Calu3 (cell line): ENCODE measurements around the gene TMEM44. TPM values are rescaled to one million over a fixed set of nuclear protein-coding genes. Genes with fewer than 3 reads are reported as not detected.
"Not testable (repeated sequence)": the region's sequence is repeated elsewhere in the genome, so short reads cannot be mapped to it uniquely, and the experiment has no call there.

Experiments used
- BruUV-seq: library from RNA; stranded (reverse); fragments of 400-500 nt; replicated peaks from 2 replicates; lab custom pipeline; 2021; lab: Mats Ljungman, UMichigan
- CTCF ChIA-PET: fragments of 300-600 bp; sonication (Branson Sonifier 250); formaldehyde crosslinking; loops from one replicate; lab custom pipeline; 2022; ENCODE audit warnings: antibody characterized with exemption; lab: Charles Lee
- DNase-seq: peaks from one replicate; pipeline ENCODE4 v3.0.0; 2022
- H3K27ac Mint-ChIP-seq: one replicate; pipeline ENCODE4 v1.8.0; 2022; ENCODE audit warnings: mixed read lengths; ENCODE audit not compliant: unreplicated experiment
- H3K27me3 Mint-ChIP-seq: one replicate; pipeline ENCODE4 v1.8.0; 2022; ENCODE audit warnings: mixed read lengths; ENCODE audit not compliant: unreplicated experiment
- H3K36me3 Mint-ChIP-seq: one replicate; pipeline ENCODE4 v1.8.0; 2022; ENCODE audit warnings: mild to moderate bottlenecking, moderate library complexity, mixed read lengths; ENCODE audit not compliant: insufficient read depth, unreplicated experiment
- H3K4me1 Mint-ChIP-seq: one replicate; pipeline ENCODE4 v1.8.0; 2022; ENCODE audit warnings: mild to moderate bottlenecking, low read depth, mixed read lengths; ENCODE audit not compliant: unreplicated experiment
- H3K4me3 Mint-ChIP-seq: one replicate; pipeline ENCODE4 v1.8.0; 2022; ENCODE audit warnings: mild to moderate bottlenecking, low read depth, moderate library complexity, mixed read lengths; ENCODE audit not compliant: unreplicated experiment
- H3K9me3 Mint-ChIP-seq: one replicate; pipeline ENCODE4 v1.8.0; 2022; ENCODE audit warnings: low read depth, mixed read lengths; ENCODE audit not compliant: unreplicated experiment
- intact Hi-C: fragments of 100-400 bp; cut with micrococcal nuclease; formaldehyde crosslinking; loops from one replicate; pipeline ENCODE4 v1.10.0; 2022; ENCODE audit not compliant: unreplicated experiment
- total RNA-seq: library from RNA; stranded (reverse); gene quantifications from 2 replicates; pipeline ENCODE4 v1.2.3, GENCODE V29; 2022
- TF ChIP-seq, protein P1 (sequence below): fragments of 200-600 bp; IDR thresholded peaks from one replicate; pipeline ENCODE4 v1.8.0; 2022; ENCODE audit warnings: antibody characterized with exemption; ENCODE audit not compliant: unreplicated experiment

The TMEM44 gene
- total RNA-seq, 1 experiment from 2014 or later: 52.6 TPM

DNA sequence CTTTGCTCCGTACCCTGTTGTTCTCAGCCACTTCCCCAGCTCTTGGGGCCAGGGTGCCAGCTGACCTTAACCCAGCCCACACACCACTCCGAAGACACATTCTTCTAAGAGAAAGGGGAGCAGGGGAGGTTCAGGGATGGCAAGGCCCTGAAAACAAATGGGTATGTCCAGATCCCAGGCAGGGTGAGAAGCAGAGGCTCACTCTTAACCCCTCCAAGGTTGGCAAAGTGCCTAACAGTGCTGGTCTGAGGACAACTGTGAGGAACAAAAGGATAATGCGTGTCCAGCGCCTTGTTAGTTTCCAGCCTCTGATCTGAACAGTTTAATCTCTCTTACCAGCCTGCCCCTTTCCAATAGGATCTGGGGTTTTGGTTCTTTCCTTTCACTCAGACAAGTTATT, 1.5 kb downstream of the TMEM44 start:
- intact Hi-C loops: loop anchor here (10.0 kb wide), 1 partner anchor 297 kb away; no protein-coding TSS in a partner anchor
- CTCF ChIA-PET: no interaction called here
- DNase-seq: no peak
- Mint-ChIP-seq H3K27ac (no peak overlapping the region), H3K4me3 (peak overlapping the region; percentile 98), H3K4me1 (no peaks in the 10 kb centered on the region), H3K9me3 (no peaks in the 10 kb centered on the region), H3K36me3 (peaks cover 41% of the 10 kb centered on the region), H3K27me3 (no peaks in the 10 kb centered on the region)
- TSS peak; percentile 48 for BruUV-seq
- TF ChIP-seq, protein P1, sequence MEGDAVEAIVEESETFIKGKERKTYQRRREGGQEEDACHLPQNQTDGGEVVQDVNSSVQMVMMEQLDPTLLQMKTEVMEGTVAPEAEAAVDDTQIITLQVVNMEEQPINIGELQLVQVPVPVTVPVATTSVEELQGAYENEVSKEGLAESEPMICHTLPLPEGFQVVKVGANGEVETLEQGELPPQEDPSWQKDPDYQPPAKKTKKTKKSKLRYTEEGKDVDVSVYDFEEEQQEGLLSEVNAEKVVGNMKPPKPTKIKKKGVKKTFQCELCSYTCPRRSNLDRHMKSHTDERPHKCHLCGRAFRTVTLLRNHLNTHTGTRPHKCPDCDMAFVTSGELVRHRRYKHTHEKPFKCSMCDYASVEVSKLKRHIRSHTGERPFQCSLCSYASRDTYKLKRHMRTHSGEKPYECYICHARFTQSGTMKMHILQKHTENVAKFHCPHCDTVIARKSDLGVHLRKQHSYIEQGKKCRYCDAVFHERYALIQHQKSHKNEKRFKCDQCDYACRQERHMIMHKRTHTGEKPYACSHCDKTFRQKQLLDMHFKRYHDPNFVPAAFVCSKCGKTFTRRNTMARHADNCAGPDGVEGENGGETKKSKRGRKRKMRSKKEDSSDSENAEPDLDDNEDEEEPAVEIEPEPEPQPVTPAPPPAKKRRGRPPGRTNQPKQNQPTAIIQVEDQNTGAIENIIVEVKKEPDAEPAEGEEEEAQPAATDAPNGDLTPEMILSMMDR: no peak

GRCh38 chr3:194630681-194631080, 2.5 kb downstream of the TMEM44 start:
- H3K27ac Mint-ChIP-seq, H3K27me3 Mint-ChIP-seq, H3K9me3 Mint-ChIP-seq, BruUV-seq, H3K4me3 Mint-ChIP-seq, CTCF ChIA-PET, DNase-seq, H3K4me1 Mint-ChIP-seq: not testable (repeated sequence)
- peaks cover 49% of the 10 kb centered on the region for H3K36me3 Mint-ChIP-seq
- intact Hi-C loops: loop anchor here (10.0 kb wide), 1 partner anchor 296 kb away; no protein-coding TSS in a partner anchor

- intact Hi-C loops: no loop called here
- no peaks in the 10 kb centered on the region for H3K9me3 Mint-ChIP-seq
- CTCF ChIA-PET: no interaction called here
- no peak for DNase-seq
- BruUV-seq: no TSS peak
- no peak overlapping the region for H3K4me3 Mint-ChIP-seq
- no peaks in the 10 kb centered on the region for H3K4me1 Mint-ChIP-seq
- no peaks in the 10 kb centered on the region for H3K27me3 Mint-ChIP-seq
- no peak overlapping the region for H3K27ac Mint-ChIP-seq
- H3K36me3 Mint-ChIP-seq: peaks cover 33% of the 10 kb centered on the region
- TF ChIP-seq, protein P1: no peak
Observed at GRCh38 chr3:194624956-194625355, 8.3 kb downstream of the TMEM44 start.

DNA sequence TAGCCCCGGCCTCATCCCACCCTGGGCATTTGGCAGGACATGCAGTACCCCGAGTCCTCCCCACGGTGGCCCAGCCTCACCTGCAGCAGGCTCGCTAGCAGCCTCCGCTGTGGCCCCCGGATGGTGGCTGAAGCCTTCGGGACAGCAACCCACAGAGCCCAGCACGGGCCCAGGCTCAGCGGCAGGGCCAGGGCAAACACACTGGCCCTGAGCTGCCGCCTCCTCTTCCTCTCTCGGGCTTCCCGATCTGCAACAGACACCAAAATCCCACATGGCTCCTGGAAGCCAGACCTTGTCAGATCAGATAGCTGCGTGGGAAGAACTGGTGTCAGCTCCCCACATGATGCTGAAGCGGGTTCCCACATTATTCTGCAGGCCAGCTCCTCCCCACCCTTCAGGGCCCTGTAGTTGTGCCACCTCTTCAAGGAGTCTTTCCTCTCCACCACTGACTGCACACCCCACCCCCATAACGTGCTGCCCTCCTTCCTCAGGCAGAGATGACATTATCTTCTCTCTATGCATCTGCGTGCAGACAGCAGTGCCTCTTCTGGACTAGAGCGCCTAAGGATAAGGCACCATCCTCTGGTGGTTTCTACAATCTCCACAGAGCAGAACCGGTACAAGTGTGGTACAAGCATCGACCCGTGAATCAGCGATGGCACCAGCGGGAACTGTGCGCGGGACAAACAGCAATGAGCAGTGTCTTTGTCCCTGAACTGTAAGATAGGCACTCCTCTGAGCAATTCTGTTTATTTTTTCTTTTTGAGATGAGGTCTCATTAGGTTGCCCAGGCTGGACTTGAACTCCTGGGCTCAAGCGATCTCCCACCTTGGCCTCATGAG, 9.5 kb downstream of the TMEM44 start:
- H3K27me3 Mint-ChIP-seq: no peaks in the 10 kb centered on the region
- no peak for DNase-seq
- peaks cover 28% of the 10 kb centered on the region for H3K36me3 Mint-ChIP-seq
- BruUV-seq: no TSS peak
- no peaks in the 10 kb centered on the region for H3K4me1 Mint-ChIP-seq
- H3K27ac Mint-ChIP-seq: no peak overlapping the region
- H3K9me3 Mint-ChIP-seq: no peaks in the 10 kb centered on the region
- TF ChIP-seq, protein P1: no peak
- intact Hi-C loops: no loop called here
- CTCF ChIA-PET: no interaction called here
- no peak overlapping the region for H3K4me3 Mint-ChIP-seq
